ENCODE measurements around the gene CSMD2.

CSMD2 gene

GRCh38 chr1:33535334-33535733 is 629.7 kb downstream of the CSMD2 start:
- TF ChIP-seq POLR2AphosphoS5 (IDR thresholded peaks at IDR 0.05; ENCODE audit: low read depth, low read length): no peak
- no peak for TF ChIP-seq FOXP2 (optimal IDR thresholded peaks at IDR 0.05; ENCODE audit: borderline replicate concordance, extremely low read depth, extremely low read length, insufficient read depth)
- no peak for TF ChIP-seq REST (IDR thresholded peaks at IDR 0.05; ENCODE audit: insufficient read depth in 1 of 2, low read depth in 2 of 2, low read length in 2 of 2)
- no peak for TF ChIP-seq TAF1 (IDR thresholded peaks at IDR 0.05; ENCODE audit: borderline replicate concordance, insufficient read depth, low read length)
- no peak for TF ChIP-seq SIN3A (IDR thresholded peaks at IDR 0.05; ENCODE audit: borderline replicate concordance, insufficient read depth, low read length)

GRCh38 chr1:33532936-33533335 is 632.1 kb downstream of the CSMD2 start:
- TF ChIP-seq POLR2AphosphoS5 (IDR thresholded peaks at IDR 0.05; ENCODE audit: low read depth, low read length) (no peak), REST (IDR thresholded peaks at IDR 0.05; ENCODE audit: insufficient read depth in 1 of 2, low read depth in 2 of 2, low read length in 2 of 2) (no peak), SIN3A (IDR thresholded peaks at IDR 0.05; ENCODE audit: borderline replicate concordance, insufficient read depth, low read length) (no peak), TAF1 (IDR thresholded peaks at IDR 0.05; ENCODE audit: borderline replicate concordance, insufficient read depth, low read length) (no peak), FOXP2 (optimal IDR thresholded peaks at IDR 0.05; ENCODE audit: borderline replicate concordance, extremely low read depth, extremely low read length, insufficient read depth) (no peak)

GRCh38 chr1:33532250-33532649 is 632.8 kb downstream of the CSMD2 start:
- no peak for TF ChIP-seq REST (IDR thresholded peaks at IDR 0.05; ENCODE audit: insufficient read depth in 1 of 2, low read depth in 2 of 2, low read length in 2 of 2)
- no peak for TF ChIP-seq TAF1 (IDR thresholded peaks at IDR 0.05; ENCODE audit: borderline replicate concordance, insufficient read depth, low read length)
- TF ChIP-seq SIN3A (IDR thresholded peaks at IDR 0.05; ENCODE audit: borderline replicate concordance, insufficient read depth, low read length): no peak
- TF ChIP-seq POLR2AphosphoS5 (IDR thresholded peaks at IDR 0.05; ENCODE audit: low read depth, low read length): no peak
- no peak for TF ChIP-seq FOXP2 (optimal IDR thresholded peaks at IDR 0.05; ENCODE audit: borderline replicate concordance, extremely low read depth, extremely low read length, insufficient read depth)

- TF ChIP-seq POLR2AphosphoS5 (IDR thresholded peaks at IDR 0.05; ENCODE audit: low read depth, low read length): no peak
- TF ChIP-seq FOXP2 (optimal IDR thresholded peaks at IDR 0.05; ENCODE audit: borderline replicate concordance, extremely low read depth, extremely low read length, insufficient read depth): no peak
- TF ChIP-seq TAF1 (IDR thresholded peaks at IDR 0.05; ENCODE audit: borderline replicate concordance, insufficient read depth, low read length): no peak
- TF ChIP-seq REST (IDR thresholded peaks at IDR 0.05; ENCODE audit: insufficient read depth in 1 of 2, low read depth in 2 of 2, low read length in 2 of 2): no peak
- TF ChIP-seq SIN3A (IDR thresholded peaks at IDR 0.05; ENCODE audit: borderline replicate concordance, insufficient read depth, low read length): no peak
Measured at GRCh38 chr1:33529957-33530356, 635.1 kb downstream of the CSMD2 start.

GRCh38 chr1:33527934-33528333 is 637.1 kb downstream of the CSMD2 start:
- no peak for TF ChIP-seq FOXP2 (optimal IDR thresholded peaks at IDR 0.05; ENCODE audit: borderline replicate concordance, extremely low read depth, extremely low read length, insufficient read depth)
- no peak for TF ChIP-seq TAF1 (IDR thresholded peaks at IDR 0.05; ENCODE audit: borderline replicate concordance, insufficient read depth, low read length)
- no peak for TF ChIP-seq POLR2AphosphoS5 (IDR thresholded peaks at IDR 0.05; ENCODE audit: low read depth, low read length)
- TF ChIP-seq SIN3A (IDR thresholded peaks at IDR 0.05; ENCODE audit: borderline replicate concordance, insufficient read depth, low read length): no peak
- TF ChIP-seq REST (IDR thresholded peaks at IDR 0.05; ENCODE audit: insufficient read depth in 1 of 2, low read depth in 2 of 2, low read length in 2 of 2): no peak

Measured in PFSK-1 (cell line).